ENCODE data around the gene RELL1.

- no peak for TF ChIP-seq CTCF (IDR thresholded peaks at IDR 0.05)
- no peak for TF ChIP-seq EZH2 (IDR thresholded peaks at IDR 0.05; ENCODE audit: borderline replicate concordance, insufficient read depth, low read depth, low read length, poor library complexity, severe bottlenecking)
Measured at GRCh38 chr4:37650481-37650880, 35.7 kb downstream of the RELL1 start.

All from B cell (primary cell).